GM12875 (cell line): Measurements from ENCODE around the gene LYPD3.

ENCODE experiments used
- H3K4me3 ChIP-seq: one replicate; pipeline ENCODE4 v1.5.1; 2011; ENCODE audit warnings: low read depth, low read length, control low read depth
- CTCF ChIP-seq: IDR thresholded peaks from 2 replicates; pipeline ENCODE4 v1.5.1; 2011; ENCODE audit warnings: low read depth, mild to moderate bottlenecking, control low read depth, inconsistent platforms, low read length, moderate library complexity, borderline replicate concordance; ENCODE audit not compliant: insufficient read depth

The LYPD3 gene

GRCh38 chr19:43478323-43478722 is 12.9 kb upstream of the LYPD3 start:
- no peak overlapping the region for H3K4me3 ChIP-seq
- no peak for TF ChIP-seq CTCF

GRCh38 chr19:43476606-43477005 is 11.2 kb upstream of the LYPD3 start:
- TF ChIP-seq CTCF, result no peak
- no peak overlapping the region for H3K4me3 ChIP-seq

- TF ChIP-seq CTCF, result no peak
- peak overlapping the region; percentile 26 for H3K4me3 ChIP-seq
Observed at GRCh38 chr19:43474986-43475705, 9.7 kb upstream of the LYPD3 start.

GRCh38 chr19:43474487-43474886 is 9.1 kb upstream of the LYPD3 start:
- H3K4me3 ChIP-seq, result no peak overlapping the region
- TF ChIP-seq CTCF, result no peak

GRCh38 chr19:43471091-43471490 is 5.7 kb upstream of the LYPD3 start:
- TF ChIP-seq CTCF, result no peak

GRCh38 chr19:43470288-43470687 is 4.9 kb upstream of the LYPD3 start:
- H3K4me3 ChIP-seq, result no peak overlapping the region
- TF ChIP-seq CTCF, result no peak

More at GRCh38 chr19:43471091-43471490, 5.7 kb upstream of the LYPD3 start:
- no peak overlapping the region for H3K4me3 ChIP-seq

- no peak overlapping the region for H3K4me3 ChIP-seq
- no peak for TF ChIP-seq CTCF
Observed at GRCh38 chr19:43469160-43469480, 3.7 kb upstream of the LYPD3 start.
